ENCODE data around the gene CACNA1I. TPM values are rescaled to one million over a fixed set of nuclear protein-coding genes. Genes with fewer than 3 reads are reported as not detected.

Gene CACNA1I
- total RNA-seq, 3 donors from 2014 or later, result 0.19 to 0.41 (median 0.20) TPM

- Histone ChIP-seq H3K4me3 (no peak overlapping the region), H3K4me1 (ENCODE audit: low read depth) (peaks cover 15% of the 10 kb centered on the region), H3K9me3 (peaks cover 8% of the 10 kb centered on the region), H3K36me3 (ENCODE audit: low read depth) (no peaks in the 10 kb centered on the region)
- TF ChIP-seq CTCF (IDR thresholded peaks at IDR 0.05), result no peak
- DNase-seq (no peak), ATAC-seq (no peak)
- intact Hi-C loops (cut with DNase I, micrococcal nuclease), result no loop called here
Observed at GRCh38 chr22:39666495-39666894, 95.9 kb downstream of the CACNA1I start.

- no peak for TF ChIP-seq CTCF (IDR thresholded peaks at IDR 0.05)
- Histone ChIP-seq H3K4me3 (no peak overlapping the region), H3K4me1 (ENCODE audit: low read depth) (peaks cover 12% of the 10 kb centered on the region), H3K36me3 (ENCODE audit: low read depth) (no peaks in the 10 kb centered on the region), H3K9me3 (peaks cover 13% of the 10 kb centered on the region)
- intact Hi-C loops (cut with DNase I, micrococcal nuclease), result no loop called here
- ATAC-seq (no peak), DNase-seq (no peak)
Observed at GRCh38 chr22:39666926-39667325, 96.4 kb downstream of the CACNA1I start.

GRCh38 chr22:39669432-39669831, 98.9 kb downstream of the CACNA1I start:
- DNase-seq (no peak), ATAC-seq (no peak)
- no peak for TF ChIP-seq CTCF (IDR thresholded peaks at IDR 0.05)
- intact Hi-C loops (cut with DNase I, micrococcal nuclease), result no loop called here
- H3K9me3 ChIP-seq, result peaks cover 22% of the 10 kb centered on the region
- peaks cover under 1% of the 10 kb centered on the region for H3K4me1 ChIP-seq (ENCODE audit: low read depth)
- H3K4me3 ChIP-seq, result no peak overlapping the region
- no peaks in the 10 kb centered on the region for H3K36me3 ChIP-seq (ENCODE audit: low read depth)

- ATAC-seq, result no peak
- H3K4me1 ChIP-seq (ENCODE audit: low read depth), result no peaks in the 10 kb centered on the region
- intact Hi-C loops (cut with DNase I, micrococcal nuclease), result no loop called here
- no peak overlapping the region for H3K4me3 ChIP-seq
- no peaks in the 10 kb centered on the region for H3K36me3 ChIP-seq (ENCODE audit: low read depth)
- no peak for DNase-seq
- no peak for TF ChIP-seq CTCF (IDR thresholded peaks at IDR 0.05)
- peaks cover 22% of the 10 kb centered on the region for H3K9me3 ChIP-seq
Observed at GRCh38 chr22:39671936-39672335, 101.4 kb downstream of the CACNA1I start.

GRCh38 chr22:39674536-39674935, 104.0 kb downstream of the CACNA1I start:
- no peak for DNase-seq
- no peak for TF ChIP-seq CTCF (IDR thresholded peaks at IDR 0.05)

GRCh38 chr22:39675947-39676346, 105.4 kb downstream of the CACNA1I start:
- ATAC-seq, result no peak
- H3K9me3 ChIP-seq, result peaks cover 19% of the 10 kb centered on the region
- DNase-seq, result no peak
- no peak overlapping the region for H3K4me3 ChIP-seq
- H3K4me1 ChIP-seq (ENCODE audit: low read depth), result no peaks in the 10 kb centered on the region
- H3K36me3 ChIP-seq (ENCODE audit: low read depth), result no peaks in the 10 kb centered on the region
- intact Hi-C loops (cut with DNase I, micrococcal nuclease), result no loop called here
- no peak for TF ChIP-seq CTCF (IDR thresholded peaks at IDR 0.05)

More at GRCh38 chr22:39674536-39674935, 104.0 kb downstream of the CACNA1I start:
- intact Hi-C loops (cut with DNase I, micrococcal nuclease), result no loop called here
- no peak for ATAC-seq
- H3K4me3 ChIP-seq, result no peak overlapping the region
- H3K4me1 ChIP-seq (ENCODE audit: low read depth), result no peaks in the 10 kb centered on the region
- no peaks in the 10 kb centered on the region for H3K36me3 ChIP-seq (ENCODE audit: low read depth)
- H3K9me3 ChIP-seq, result peaks cover 22% of the 10 kb centered on the region

Data from mucosa of descending colon (tissue), 3 donors.